Neural progenitor cell (in vitro differentiated cells): ENCODE data around the gene RNF31. TPM values are rescaled to one million over a fixed set of nuclear protein-coding genes. Genes with fewer than 3 reads are reported as not detected.

ENCODE experiments used
- DNase-seq: peaks from one replicate; pipeline ENCODE4 v3.0.0-alpha.2; 2016; ENCODE audit warnings: low spot score
- H2AFZ ChIP-seq: fragments of 200-600 bp; sonication (generic); replicated peaks from 2 replicates; pipeline ENCODE4 v1.6.1; 2016; ENCODE audit warnings: antibody characterized with exemption
- H3F3A ChIP-seq: fragments of 200-600 bp; sonication (generic); 2 replicates; pipeline ENCODE4 v1.6.1; 2016; ENCODE audit warnings: antibody characterized with exemption, low read depth
- H3K27ac ChIP-seq: fragments of 200-600 bp; sonication (generic); 2 replicates; pipeline ENCODE4 v1.5.1; 2016; ENCODE audit warnings: mild to moderate bottlenecking
- H3K27me3 ChIP-seq: fragments of 200-600 bp; sonication (generic); 2 replicates; pipeline ENCODE4 v1.6.1; 2016; ENCODE audit warnings: mild to moderate bottlenecking, moderate library complexity
- H3K36me3 ChIP-seq: fragments of 200-600 bp; sonication (generic); 2 replicates; pipeline ENCODE4 v1.5.1; 2016
- H3K4me1 ChIP-seq: fragments of 200-600 bp; sonication (generic); 2 replicates; pipeline ENCODE4 v1.6.1; 2016; ENCODE audit warnings: mixed run types
- H3K4me2 ChIP-seq: fragments of 200-600 bp; sonication (generic); 2 replicates; pipeline ENCODE4 v1.6.1; 2016
- H3K4me3 ChIP-seq: fragments of 200-600 bp; sonication (generic); 2 replicates; pipeline ENCODE4 v1.5.1; 2016
- H3K79me2 ChIP-seq: fragments of 200-600 bp; sonication (generic); 2 replicates; pipeline ENCODE4 v1.6.1; 2016; ENCODE audit warnings: low read depth
- H3K9ac ChIP-seq: fragments of 200-600 bp; sonication (generic); 2 replicates; pipeline ENCODE4 v1.6.1; 2016
- H3K9me3 ChIP-seq: fragments of 200-600 bp; sonication (generic); 2 replicates; pipeline ENCODE4 v1.5.1; 2016; ENCODE audit warnings: low read depth
- H4K20me1 ChIP-seq: fragments of 200-600 bp; sonication (generic); 2 replicates; pipeline ENCODE4 v1.6.1; 2016; ENCODE audit warnings: low read depth
- H3K27ac Mint-ChIP-seq: 3 replicates; pipeline ENCODE4 v1.8.0; 2021; ENCODE audit warnings: mixed read lengths
- H3K27me3 Mint-ChIP-seq: 2 replicates; pipeline ENCODE4 v1.8.0; 2022; ENCODE audit warnings: low read depth, mild to moderate bottlenecking, inconsistent platforms, moderate library complexity, mixed read lengths; ENCODE audit not compliant: insufficient read depth
- H3K36me3 Mint-ChIP-seq: 3 replicates; pipeline ENCODE4 v1.8.0; 2021; ENCODE audit warnings: mixed read lengths
- H3K4me1 Mint-ChIP-seq: 3 replicates; pipeline ENCODE4 v1.8.0; 2021; ENCODE audit warnings: mixed read lengths
- H3K4me3 Mint-ChIP-seq: 3 replicates; pipeline ENCODE4 v1.8.0; 2021; ENCODE audit warnings: mild to moderate bottlenecking, moderate library complexity, mixed read lengths
- H3K9me3 Mint-ChIP-seq: 3 replicates; pipeline ENCODE4 v1.8.0; 2020; ENCODE audit warnings: mixed read lengths
- CTCF ChIP-seq: fragments of 200-600 bp; sonication (generic); IDR thresholded peaks from 2 replicates; pipeline ENCODE4 v1.5.1; 2017; ENCODE audit warnings: antibody characterized with exemption, mild to moderate bottlenecking
- EZH2 ChIP-seq: fragments of 200-600 bp; sonication (generic); IDR thresholded peaks from 2 replicates; pipeline ENCODE4 v1.6.1; 2017; ENCODE audit warnings: antibody characterized with exemption, mild to moderate bottlenecking, moderate library complexity
- EZH2phosphoT487 ChIP-seq: fragments of 200-600 bp; sonication (generic); IDR thresholded peaks from 2 replicates; pipeline ENCODE4 v1.6.1; 2017; ENCODE audit warnings: antibody characterized with exemption
- total RNA-seq: library from RNA; depleted of rRNA; stranded (reverse); fragments of >200 nt; gene quantifications from 2 replicates; pipeline ENCODE4 v1.2.3, GENCODE V29; 2015; ENCODE audit warnings: low replicate concordance

RNF31 gene
- total RNA-seq, 1 donor from 2014 or later, result 28.8 TPM

GRCh38 chr14:24164518-24164991, 17.3 kb downstream of the RNF31 start:
- Histone ChIP-seq H4K20me1 (peaks cover 5% of the 10 kb centered on the region), H3K36me3 (no peaks in the 10 kb centered on the region), H3F3A (peaks cover 8% of the 10 kb centered on the region), H3K9ac (no peak overlapping the region), H3K79me2 (no peaks in the 10 kb centered on the region), H3K4me3 (no peak overlapping the region), H3K27ac (no peak overlapping the region), H3K4me1 (no peaks in the 10 kb centered on the region), H3K4me2 (no peak overlapping the region), H3K9me3 (no peaks in the 10 kb centered on the region), H2AFZ (no peak overlapping the region), H3K27me3 (no peaks in the 10 kb centered on the region)
- TF ChIP-seq EZH2 (no peak), CTCF (no peak), EZH2phosphoT487 (no peak)
- no peak overlapping the region for H3K4me3 Mint-ChIP-seq
- no peaks in the 10 kb centered on the region for H3K9me3 Mint-ChIP-seq
- H3K4me1 Mint-ChIP-seq, result peaks cover 12% of the 10 kb centered on the region
- DNase-seq, result no peak
- peaks cover 2% of the 10 kb centered on the region for H3K27me3 Mint-ChIP-seq
- H3K36me3 Mint-ChIP-seq, result peaks cover 6% of the 10 kb centered on the region
- no peak overlapping the region for H3K27ac Mint-ChIP-seq

DNA sequence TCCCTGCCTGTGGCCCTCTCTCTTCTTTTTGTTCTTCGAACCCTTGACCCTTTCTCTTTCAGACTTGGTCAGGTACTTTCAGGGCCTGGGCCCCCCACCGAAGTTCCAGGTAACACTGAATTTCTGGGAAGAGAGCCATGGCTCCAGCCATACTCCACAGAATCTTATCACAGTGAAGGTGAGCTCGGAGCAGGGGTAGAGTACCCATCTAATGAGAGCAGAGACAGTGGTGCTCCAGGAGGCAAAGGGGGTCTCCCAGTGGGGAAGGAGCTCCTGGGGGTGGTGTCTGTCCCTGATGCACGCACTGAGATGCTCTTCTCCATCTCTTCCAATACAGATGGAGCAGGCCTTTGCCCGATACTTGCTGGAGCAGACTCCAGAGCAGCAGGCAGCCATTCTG, 18.5 kb downstream of the RNF31 start:
- DNase-seq, result no peak
- Histone ChIP-seq H2AFZ (no peak overlapping the region), H3K36me3 (no peaks in the 10 kb centered on the region), H3K4me1 (no peaks in the 10 kb centered on the region), H4K20me1 (peaks cover under 1% of the 10 kb centered on the region), H3K4me3 (no peak overlapping the region), H3K79me2 (no peaks in the 10 kb centered on the region), H3F3A (peaks cover 8% of the 10 kb centered on the region), H3K27ac (no peak overlapping the region), H3K9me3 (no peaks in the 10 kb centered on the region), H3K9ac (no peak overlapping the region), H3K27me3 (no peaks in the 10 kb centered on the region), H3K4me2 (no peak overlapping the region)
- Mint-ChIP-seq H3K4me1 (peaks cover 11% of the 10 kb centered on the region), H3K27me3 (peaks cover 3% of the 10 kb centered on the region), H3K36me3 (peaks cover 3% of the 10 kb centered on the region), H3K9me3 (no peaks in the 10 kb centered on the region), H3K27ac (no peak overlapping the region), H3K4me3 (no peak overlapping the region)
- TF ChIP-seq EZH2phosphoT487 (no peak), EZH2 (no peak), CTCF (no peak)

GRCh38 chr14:24167469-24168114, 20.3 kb downstream of the RNF31 start:
- H3K4me3 ChIP-seq, result no peak overlapping the region
- H3K79me2 ChIP-seq, result peaks cover 6% of the 10 kb centered on the region
- H3F3A ChIP-seq, result peaks cover 19% of the 10 kb centered on the region
- Mint-ChIP-seq H3K4me3 (no peak overlapping the region), H3K9me3 (no peaks in the 10 kb centered on the region), H3K36me3 (peaks cover 3% of the 10 kb centered on the region), H3K4me1 (peaks cover 4% of the 10 kb centered on the region), H3K27ac (peak overlapping the region; percentile 57), H3K27me3 (peaks cover 8% of the 10 kb centered on the region)
- DNase-seq, result no peak
- H3K27ac ChIP-seq, result no peak overlapping the region
- no peak overlapping the region for H2AFZ ChIP-seq
- TF ChIP-seq CTCF (no peak), EZH2 (no peak), EZH2phosphoT487 (no peak)
- no peaks in the 10 kb centered on the region for H3K27me3 ChIP-seq
- H3K9ac ChIP-seq, result no peak overlapping the region
- no peaks in the 10 kb centered on the region for H4K20me1 ChIP-seq
- H3K4me1 ChIP-seq, result no peaks in the 10 kb centered on the region
- no peaks in the 10 kb centered on the region for H3K36me3 ChIP-seq
- no peak overlapping the region for H3K4me2 ChIP-seq
- no peaks in the 10 kb centered on the region for H3K9me3 ChIP-seq
